OCI-LY3 (cell line): ENCODE results near the gene ZMYND11.

Experiments
- H2AFZ ChIP-seq: fragments of 200-600, 300-600 bp; shearing (Covaris generic); 2 replicates; pipeline ENCODE4 v1.6.0; 2014; ENCODE audit warnings: antibody characterized with exemption, low read depth, low read length
- H3K27ac ChIP-seq: fragments of 200-600, 300-600 bp; sonication (generic); 2 replicates; pipeline ENCODE4 v1.5.1; 2014; ENCODE audit warnings: mild to moderate bottlenecking, low read length, moderate library complexity, mixed read lengths
- H3K27me3 ChIP-seq: fragments of 200-600, 300-600 bp; sonication (generic); 2 replicates; pipeline ENCODE4 v1.6.1; 2014; ENCODE audit warnings: low read depth, low read length, mixed read lengths
- H3K36me3 ChIP-seq: fragments of 200-600, 300-600 bp; sonication (generic); replicated peaks from 2 replicates; pipeline ENCODE3; 2014; ENCODE audit warnings: low read depth, low read length, mixed read lengths
- H3K4me1 ChIP-seq: fragments of 300-600, 200-600 bp; sonication (generic); 2 replicates; pipeline ENCODE4 v1.6.1; 2014; ENCODE audit warnings: low read length, mixed read lengths
- H3K4me2 ChIP-seq: fragments of 200-600, 300-600 bp; sonication (generic); 2 replicates; pipeline ENCODE4 v1.6.1; 2014; ENCODE audit warnings: low read length, mixed read lengths
- H3K4me3 ChIP-seq: fragments of 300-600, 200-600 bp; sonication (generic); 2 replicates; pipeline ENCODE4 v1.5.1; 2014; ENCODE audit warnings: antibody characterized with exemption, mild to moderate bottlenecking, low read length, moderate library complexity
- H3K79me2 ChIP-seq: fragments of 300-600, 200-600 bp; shearing (Covaris generic); 2 replicates; pipeline ENCODE4 v1.6.1; 2014; ENCODE audit warnings: mild to moderate bottlenecking, low read length, mixed read lengths
- H3K9ac ChIP-seq: fragments of 300-600, 200-600 bp; shearing (Covaris generic); 2 replicates; pipeline ENCODE4 v1.6.0; 2014; ENCODE audit warnings: mild to moderate bottlenecking, low read length, moderate library complexity
- H3K9me3 ChIP-seq: fragments of 200-600, 300-600 bp; shearing (Covaris generic); 2 replicates; pipeline ENCODE4 v1.6.1; 2014; ENCODE audit warnings: low read length, mixed read lengths; ENCODE audit not compliant: insufficient read depth
- H4K20me1 ChIP-seq: fragments of 200-600, 300-600 bp; sonication (generic); 2 replicates; pipeline ENCODE4 v1.6.1; 2016; ENCODE audit warnings: low read length, mixed read lengths; ENCODE audit not compliant: insufficient read depth
- EZH2phosphoT487 ChIP-seq: fragments of 200-600 bp; shearing (Covaris generic); IDR thresholded peaks from 2 replicates; pipeline ENCODE4 v1.6.1; 2018; ENCODE audit warnings: antibody characterized with exemption, mixed run types, low read depth
- TF ChIP-seq, protein P1 (sequence below): fragments of 200-600, 300-600 bp; sonication (generic); IDR thresholded peaks from 2 replicates; pipeline ENCODE4 v1.5.1; 2014; ENCODE audit warnings: antibody characterized with exemption, low read length, low read depth

ZMYND11 gene

DNA sequence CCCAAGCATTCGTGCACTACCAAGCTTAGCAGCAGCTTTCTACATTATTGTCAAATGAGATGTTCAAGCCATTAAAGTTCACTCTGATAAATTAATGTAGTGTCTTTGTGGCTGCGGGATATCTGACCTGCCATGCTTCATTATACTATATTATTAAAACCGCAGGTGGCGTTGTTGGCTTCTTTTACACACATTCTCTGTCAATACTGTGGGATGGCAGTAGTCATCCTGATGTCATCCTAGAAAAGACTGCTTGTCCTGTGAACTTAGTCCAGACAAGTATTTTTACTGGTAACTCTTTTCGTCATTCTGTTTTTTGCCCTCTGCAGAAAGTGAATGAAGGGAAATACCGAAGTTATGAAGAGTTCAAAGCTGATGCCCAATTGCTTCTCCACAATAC, 103.9 kb downstream of the ZMYND11 start:
- Histone ChIP-seq H3K79me2 (no peaks in the 10 kb centered on the region), H4K20me1 (no peaks in the 10 kb centered on the region)

DNA sequence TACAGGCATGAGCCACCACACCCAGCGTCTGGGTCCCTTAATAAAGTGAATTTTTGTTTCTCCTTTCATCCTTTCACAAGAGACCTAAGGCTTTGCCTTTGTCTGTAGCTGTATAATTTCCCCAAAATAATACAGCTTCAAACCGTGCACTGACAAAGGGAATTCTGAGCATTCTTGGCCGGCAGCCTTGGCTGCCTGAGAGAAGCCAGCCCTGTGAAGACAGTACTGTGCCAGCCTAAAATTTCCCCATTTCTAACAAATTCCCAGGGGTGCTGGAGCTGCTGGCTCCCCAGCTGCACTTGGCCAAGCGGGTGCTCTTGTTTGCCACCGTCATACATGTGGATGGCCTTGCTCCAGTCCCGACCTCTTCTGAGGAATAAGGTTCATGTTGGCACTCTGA, 106.2 kb downstream of the ZMYND11 start:
- no peak overlapping the region for H2AFZ ChIP-seq
- TF ChIP-seq, protein P1, sequence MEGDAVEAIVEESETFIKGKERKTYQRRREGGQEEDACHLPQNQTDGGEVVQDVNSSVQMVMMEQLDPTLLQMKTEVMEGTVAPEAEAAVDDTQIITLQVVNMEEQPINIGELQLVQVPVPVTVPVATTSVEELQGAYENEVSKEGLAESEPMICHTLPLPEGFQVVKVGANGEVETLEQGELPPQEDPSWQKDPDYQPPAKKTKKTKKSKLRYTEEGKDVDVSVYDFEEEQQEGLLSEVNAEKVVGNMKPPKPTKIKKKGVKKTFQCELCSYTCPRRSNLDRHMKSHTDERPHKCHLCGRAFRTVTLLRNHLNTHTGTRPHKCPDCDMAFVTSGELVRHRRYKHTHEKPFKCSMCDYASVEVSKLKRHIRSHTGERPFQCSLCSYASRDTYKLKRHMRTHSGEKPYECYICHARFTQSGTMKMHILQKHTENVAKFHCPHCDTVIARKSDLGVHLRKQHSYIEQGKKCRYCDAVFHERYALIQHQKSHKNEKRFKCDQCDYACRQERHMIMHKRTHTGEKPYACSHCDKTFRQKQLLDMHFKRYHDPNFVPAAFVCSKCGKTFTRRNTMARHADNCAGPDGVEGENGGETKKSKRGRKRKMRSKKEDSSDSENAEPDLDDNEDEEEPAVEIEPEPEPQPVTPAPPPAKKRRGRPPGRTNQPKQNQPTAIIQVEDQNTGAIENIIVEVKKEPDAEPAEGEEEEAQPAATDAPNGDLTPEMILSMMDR: no peak
- TF ChIP-seq EZH2phosphoT487: no peak

More for the DNA sequence above, 103.9 kb downstream of the ZMYND11 start:
- no peaks in the 10 kb centered on the region for H3K9me3 ChIP-seq
- no peak overlapping the region for H3K27ac ChIP-seq
- no peak overlapping the region for H2AFZ ChIP-seq
- no peaks in the 10 kb centered on the region for H3K27me3 ChIP-seq
- H3K9ac ChIP-seq: no peak overlapping the region
- no peak overlapping the region for H3K4me2 ChIP-seq
- TF ChIP-seq EZH2phosphoT487: no peak
- TF ChIP-seq, protein P1: no peak
- no peaks in the 10 kb centered on the region for H3K4me1 ChIP-seq
- H3K36me3 ChIP-seq: no peaks in the 10 kb centered on the region
- H3K4me3 ChIP-seq: no peak overlapping the region

DNA sequence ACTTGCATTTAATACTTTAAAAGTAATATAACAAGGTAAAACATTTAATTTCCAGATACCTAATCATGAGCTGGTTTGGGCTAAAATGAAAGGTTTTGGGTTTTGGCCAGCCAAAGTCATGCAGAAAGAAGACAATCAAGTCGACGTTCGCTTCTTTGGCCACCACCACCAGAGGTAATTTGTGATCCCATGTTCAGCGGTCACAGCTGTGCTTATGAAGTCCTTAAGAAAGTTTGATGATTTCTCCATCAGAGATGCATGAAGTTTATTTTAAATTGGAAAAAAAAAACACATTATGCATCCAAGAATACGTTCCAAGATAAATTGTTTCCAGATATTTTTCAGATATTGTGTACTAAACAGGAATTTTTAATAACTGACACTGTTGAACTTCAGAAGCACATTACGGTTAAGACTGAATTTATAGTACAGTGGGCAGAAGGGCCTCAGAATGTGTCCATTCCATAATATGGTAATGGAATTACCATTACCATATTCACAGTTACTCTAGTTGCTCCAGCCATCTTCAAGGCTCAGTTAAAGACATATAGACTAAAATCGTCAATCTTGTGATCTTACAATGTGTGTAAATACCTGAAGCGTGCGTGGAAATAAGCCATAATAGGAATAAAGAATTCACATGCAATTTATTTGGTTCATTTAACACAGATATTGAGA, 106.8 kb downstream of the ZMYND11 start:
- no peak for TF ChIP-seq EZH2phosphoT487
- TF ChIP-seq, protein P1: no peak
- Histone ChIP-seq H3K9ac (no peak overlapping the region), H3K4me1 (no peaks in the 10 kb centered on the region), H4K20me1 (no peaks in the 10 kb centered on the region), H2AFZ (no peak overlapping the region), H3K4me3 (no peak overlapping the region), H3K4me2 (no peak overlapping the region), H3K79me2 (no peaks in the 10 kb centered on the region), H3K36me3 (no peaks in the 10 kb centered on the region), H3K27me3 (no peaks in the 10 kb centered on the region), H3K27ac (no peak overlapping the region), H3K9me3 (no peaks in the 10 kb centered on the region)

More for the DNA sequence above, 106.2 kb downstream of the ZMYND11 start:
- no peaks in the 10 kb centered on the region for H4K20me1 ChIP-seq
- no peaks in the 10 kb centered on the region for H3K9me3 ChIP-seq
- H3K27me3 ChIP-seq: no peaks in the 10 kb centered on the region
- no peak overlapping the region for H3K9ac ChIP-seq
- H3K4me2 ChIP-seq: no peak overlapping the region
- H3K4me3 ChIP-seq: no peak overlapping the region
- no peaks in the 10 kb centered on the region for H3K36me3 ChIP-seq
- no peaks in the 10 kb centered on the region for H3K4me1 ChIP-seq
- no peaks in the 10 kb centered on the region for H3K79me2 ChIP-seq
- H3K27ac ChIP-seq: no peak overlapping the region

DNA sequence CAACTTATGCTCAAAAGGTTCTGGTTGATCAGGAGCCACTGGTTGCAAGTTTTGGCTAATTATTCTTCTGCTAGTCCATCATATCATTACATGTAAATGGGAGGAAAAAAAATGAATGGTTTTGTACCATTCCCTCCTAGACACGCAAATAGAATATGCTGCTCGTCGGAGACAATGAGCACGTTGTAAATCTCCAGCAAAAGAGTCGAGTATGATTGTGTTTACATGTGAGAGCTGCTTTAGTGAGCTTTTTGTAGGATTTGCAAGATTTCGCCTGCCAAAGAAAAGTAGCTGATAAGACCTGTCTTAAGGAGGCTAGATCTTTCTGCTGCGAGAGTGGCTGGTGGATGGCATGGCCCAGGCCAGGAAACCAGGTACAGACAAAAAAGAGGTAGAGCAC, 109.0 kb downstream of the ZMYND11 start:
- H3K36me3 ChIP-seq: peaks cover 5% of the 10 kb centered on the region
- TF ChIP-seq EZH2phosphoT487: no peak
- TF ChIP-seq, protein P1: no peak
- no peaks in the 10 kb centered on the region for H3K79me2 ChIP-seq
- H3K27ac ChIP-seq: no peak overlapping the region
- no peak overlapping the region for H3K4me3 ChIP-seq
- no peaks in the 10 kb centered on the region for H3K4me1 ChIP-seq
- no peaks in the 10 kb centered on the region for H3K9me3 ChIP-seq
- H3K4me2 ChIP-seq: no peak overlapping the region
- no peak overlapping the region for H3K9ac ChIP-seq
- no peak overlapping the region for H2AFZ ChIP-seq
- no peaks in the 10 kb centered on the region for H3K27me3 ChIP-seq
- H4K20me1 ChIP-seq: no peaks in the 10 kb centered on the region
